Endometrium (tissue), 2 donors: ENCODE measurements around the gene DIS3L2.
"Not testable (repeated sequence)": the region's sequence is repeated elsewhere in the genome, so short reads cannot be mapped to it uniquely, and the experiment has no call there.

ENCODE experiments used
- FAIRE-seq: peaks from 2 replicates; lab custom pipeline; 2012; peaks lifted over from hg19 to GRCh38; lab: Jason Lieb, UNC
- donor health status: control.
- donor health status: control.

DIS3L2 gene

DNA sequence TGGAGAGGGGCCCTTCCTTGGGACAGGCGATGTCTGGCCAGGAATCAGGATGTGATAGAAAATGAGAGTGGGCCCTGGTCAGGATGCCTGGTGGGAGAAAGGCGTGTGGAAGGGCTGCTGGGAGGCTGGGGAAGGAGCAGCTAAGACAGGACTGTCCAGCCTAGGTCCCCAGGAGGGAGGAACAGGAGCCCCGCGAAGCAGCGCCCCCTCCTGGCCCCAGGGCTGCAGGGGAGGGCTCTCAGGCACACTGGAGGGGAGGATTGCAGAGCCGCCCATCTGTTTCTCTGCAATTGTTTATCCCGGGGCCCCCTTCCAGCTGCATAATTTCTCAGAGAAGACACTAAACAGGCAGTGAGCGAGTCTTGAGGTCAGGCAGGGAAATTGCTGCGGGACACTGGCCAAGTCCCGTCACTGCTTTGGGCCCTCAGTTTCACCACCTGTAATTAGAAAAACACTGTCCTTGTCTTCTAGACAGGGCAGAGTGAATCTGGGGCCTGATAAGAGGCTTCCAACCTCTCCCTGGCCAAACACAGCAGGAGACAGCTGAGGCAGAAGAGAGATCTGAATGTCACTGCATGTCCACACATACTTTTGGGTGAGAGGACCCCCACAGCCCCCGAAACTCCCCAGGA, 31.4 kb upstream of the DIS3L2 start:
- no peak for FAIRE-seq

DNA sequence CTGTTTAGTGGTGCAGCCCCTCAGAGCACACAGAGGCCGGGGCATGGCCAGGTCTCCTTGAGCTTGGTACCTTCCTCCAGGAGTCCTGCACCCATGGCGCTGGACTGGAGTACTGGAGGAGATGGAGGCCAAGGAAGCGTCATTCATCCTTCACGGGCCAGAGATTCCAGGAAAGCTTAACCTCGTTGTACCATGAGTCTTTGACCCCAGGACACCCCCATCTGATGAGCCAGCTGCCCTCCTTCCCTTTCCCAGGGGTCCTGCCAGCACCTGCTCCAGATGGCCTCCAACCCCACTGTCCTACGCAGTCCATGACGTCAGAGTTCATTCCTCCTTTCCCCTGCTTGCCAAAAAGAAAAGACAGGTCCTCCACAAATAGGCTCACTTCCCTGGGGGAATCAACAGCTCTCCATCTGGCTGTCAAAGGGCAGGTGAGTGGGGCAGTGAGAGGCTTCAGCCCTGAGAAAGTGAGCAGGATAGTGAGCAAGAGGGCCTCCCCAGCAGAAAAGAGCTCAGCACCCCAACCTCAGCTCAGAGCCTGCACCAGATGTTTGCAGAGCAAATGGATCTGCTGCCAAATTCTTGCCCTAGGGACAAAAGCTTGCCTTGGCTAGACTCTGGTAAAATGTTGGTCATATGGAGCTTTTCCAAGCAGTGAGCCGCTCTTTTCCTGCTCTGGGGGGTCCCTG, 30.8 kb upstream of the DIS3L2 start:
- no peak for FAIRE-seq

GRCh38 chr2:231931481-231931915, 30.0 kb upstream of the DIS3L2 start:
- FAIRE-seq = no peak

GRCh38 chr2:231932711-231932970, 28.9 kb upstream of the DIS3L2 start:
- no peak for FAIRE-seq

DNA sequence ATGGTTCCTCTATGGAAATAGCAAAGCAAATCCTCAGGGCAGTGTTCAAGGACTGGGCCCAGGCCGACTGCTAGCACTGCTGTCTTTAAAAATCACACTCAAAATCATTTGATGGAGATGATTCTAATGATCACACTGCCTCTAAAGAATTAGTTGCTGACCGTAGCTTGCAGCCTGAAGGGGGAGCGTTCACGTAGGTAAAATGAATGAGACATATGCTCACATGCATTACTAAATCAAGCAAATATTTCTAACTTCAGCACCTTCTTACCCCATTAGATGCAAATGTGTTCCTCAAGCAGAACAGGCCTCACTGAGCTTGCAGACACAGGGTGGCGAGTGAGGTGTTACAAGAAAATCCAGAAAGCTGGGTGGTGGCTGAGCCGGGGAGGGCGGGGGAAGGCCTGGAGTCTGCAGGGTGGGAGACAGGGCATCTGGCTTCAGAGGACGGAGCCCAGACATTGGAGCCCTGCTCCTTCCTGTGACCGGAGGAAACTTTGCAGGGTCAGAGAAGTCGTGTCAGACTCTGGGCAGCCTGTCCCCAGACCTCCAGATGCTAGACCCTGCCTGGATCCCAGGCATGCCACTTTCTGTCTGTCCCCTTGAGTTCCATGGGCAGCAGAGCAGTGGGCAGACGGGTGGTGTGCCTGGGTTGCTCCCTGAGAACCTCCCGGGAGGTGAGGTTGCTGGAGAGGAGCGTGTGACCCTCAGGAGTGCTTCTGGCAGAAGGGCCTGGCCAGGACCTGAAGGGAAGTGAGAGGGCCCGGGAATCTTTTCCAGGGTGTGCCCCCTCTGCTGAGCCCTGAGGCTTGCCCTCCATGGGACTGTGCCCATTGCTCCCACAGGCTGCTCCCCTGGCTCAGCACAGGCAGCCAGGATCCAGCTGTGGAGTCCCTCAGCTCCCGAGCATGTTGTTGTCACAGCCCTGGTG, 28.3 kb upstream of the DIS3L2 start:
- no peak for FAIRE-seq

- no peak for FAIRE-seq
Measured at GRCh38 chr2:231933916-231934401, 27.6 kb upstream of the DIS3L2 start.

DNA sequence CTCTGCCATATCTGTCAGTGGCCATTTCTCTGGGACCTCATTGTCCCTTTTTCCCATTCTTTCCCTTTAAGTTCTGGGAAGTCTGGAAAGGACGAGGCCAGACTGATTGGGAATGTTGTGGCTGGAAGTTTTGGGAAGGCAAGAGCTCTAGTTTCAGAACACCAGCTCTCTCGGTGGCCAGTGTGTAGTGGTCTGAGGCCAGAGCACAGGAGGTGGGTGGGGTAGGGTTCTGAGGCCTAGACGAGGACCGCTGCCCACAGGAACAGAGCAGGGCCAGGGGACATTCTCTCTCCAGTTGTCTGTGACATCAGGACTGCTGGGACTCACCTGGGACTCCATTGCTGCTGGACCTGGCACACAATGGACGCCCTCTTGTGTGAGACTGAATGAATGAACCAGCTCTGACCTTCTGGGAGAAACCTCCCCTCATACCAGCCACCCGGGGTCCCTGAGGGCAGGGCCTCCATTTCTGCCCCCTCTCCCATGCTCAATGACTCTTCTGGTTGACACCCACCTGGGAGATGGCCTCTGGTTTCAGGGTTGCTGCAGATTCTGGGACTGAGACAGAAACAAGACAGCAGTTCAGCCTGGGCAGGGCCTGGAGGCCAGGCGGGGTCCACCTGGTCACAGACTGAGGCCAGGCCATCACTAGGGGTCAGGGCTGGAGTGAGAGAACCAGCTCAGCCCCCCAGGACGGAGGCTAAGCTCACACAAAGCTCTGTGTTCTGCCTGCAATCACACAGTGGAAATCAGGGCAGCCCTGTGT, 26.9 kb upstream of the DIS3L2 start:
- no peak for FAIRE-seq

DNA sequence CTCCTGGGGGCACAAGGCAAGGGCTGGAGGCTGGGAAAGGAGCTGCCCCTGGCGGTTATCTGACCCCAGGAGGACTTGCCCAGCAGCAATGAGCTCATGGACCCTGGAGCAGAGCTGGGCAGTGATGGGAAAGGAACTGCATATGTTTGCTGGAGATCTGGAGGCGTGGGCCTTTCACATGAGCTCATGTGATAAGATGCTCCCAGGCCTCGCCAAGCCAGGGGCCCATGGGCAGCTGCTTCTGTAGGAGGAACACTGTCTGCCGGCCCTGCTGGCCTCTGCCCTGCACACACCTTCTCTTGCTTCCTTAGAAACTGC, 26.3 kb upstream of the DIS3L2 start:
- no peak for FAIRE-seq

DNA sequence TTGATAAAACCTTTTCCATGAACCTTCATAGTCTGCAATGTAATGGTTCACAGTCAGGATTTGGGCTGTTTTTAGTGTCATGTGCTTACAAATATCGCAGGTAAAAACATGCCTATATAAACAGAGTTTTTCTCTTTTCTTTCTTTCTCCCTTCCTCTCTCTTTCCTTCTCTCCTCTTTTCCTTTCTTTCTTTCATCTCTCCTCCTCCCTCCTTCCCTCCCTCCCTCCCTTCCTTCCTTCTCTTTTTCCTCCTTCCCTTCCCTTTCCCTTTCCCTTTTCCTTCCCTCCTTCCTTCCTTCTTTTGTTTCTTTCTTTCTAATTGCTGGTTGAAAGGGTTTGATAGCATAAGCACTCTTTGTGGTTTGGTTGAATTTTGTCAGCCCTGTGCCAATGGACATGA, 25.7 kb upstream of the DIS3L2 start:
- FAIRE-seq = no peak

GRCh38 chr2:231936491-231936890, 25.0 kb upstream of the DIS3L2 start:
- FAIRE-seq = no peak

DNA sequence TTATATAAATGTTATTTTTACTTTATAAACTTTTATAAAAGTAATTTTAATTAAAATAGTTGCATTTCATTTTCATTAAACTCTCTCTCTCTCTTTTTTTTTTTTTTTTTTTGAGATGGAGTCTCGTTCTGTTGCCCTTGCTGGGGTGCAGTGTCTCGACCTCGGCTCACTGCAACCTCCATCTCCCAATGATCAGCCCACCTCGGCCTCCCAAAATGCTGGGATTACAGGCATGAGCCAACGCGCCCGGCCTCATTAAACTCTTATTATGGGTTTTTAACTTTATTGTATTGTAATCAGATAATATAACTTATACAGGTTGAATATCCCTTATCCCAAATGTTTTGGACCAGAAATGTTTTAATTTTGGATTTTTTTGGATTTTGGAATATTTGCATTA, 24.5 kb upstream of the DIS3L2 start:
- no peak for FAIRE-seq

- FAIRE-seq = no peak
Measured at GRCh38 chr2:231939022-231939421, 22.5 kb upstream of the DIS3L2 start.

GRCh38 chr2:231940795-231941194, 20.7 kb upstream of the DIS3L2 start:
- no peak for FAIRE-seq

DNA sequence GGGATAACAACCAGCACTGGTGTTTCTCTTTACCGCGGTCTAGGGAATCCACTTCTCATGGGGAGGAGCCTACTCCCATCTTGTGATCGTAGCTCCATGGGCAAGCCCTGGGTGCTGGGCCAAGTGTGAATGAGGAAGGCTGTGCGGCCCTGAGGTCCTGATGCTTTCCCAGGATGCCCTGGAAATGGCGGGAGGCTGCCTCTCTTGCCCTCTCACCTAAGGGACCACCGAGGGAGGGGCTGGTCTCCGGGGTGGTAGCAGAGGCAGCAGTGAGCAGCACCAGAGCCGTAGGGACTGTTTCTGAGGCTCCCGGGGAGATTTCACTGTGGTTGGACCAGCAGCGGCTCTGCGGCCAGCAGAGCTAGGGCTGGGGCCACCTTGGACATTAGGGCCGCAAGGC, 19.8 kb upstream of the DIS3L2 start:
- no peak for FAIRE-seq

DNA sequence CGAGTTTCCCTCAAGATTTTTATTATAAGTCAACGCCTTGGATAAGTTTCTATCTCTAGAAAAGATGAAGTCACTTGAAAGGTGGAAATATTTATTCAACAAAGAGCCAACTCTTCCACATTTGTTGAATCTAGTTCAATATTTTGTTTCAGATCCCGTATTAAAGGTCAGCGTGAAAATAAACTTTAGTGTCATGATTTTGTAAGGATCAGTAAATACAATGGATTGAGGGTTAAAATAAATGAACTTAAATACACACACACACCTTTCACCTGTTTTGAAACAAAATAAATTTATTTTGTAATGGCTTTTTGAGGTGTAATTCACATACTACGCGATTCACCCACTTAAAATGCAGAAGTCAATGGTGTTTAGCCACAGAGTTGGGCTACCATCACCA, 19.3 kb upstream of the DIS3L2 start:
- no peak for FAIRE-seq

DNA sequence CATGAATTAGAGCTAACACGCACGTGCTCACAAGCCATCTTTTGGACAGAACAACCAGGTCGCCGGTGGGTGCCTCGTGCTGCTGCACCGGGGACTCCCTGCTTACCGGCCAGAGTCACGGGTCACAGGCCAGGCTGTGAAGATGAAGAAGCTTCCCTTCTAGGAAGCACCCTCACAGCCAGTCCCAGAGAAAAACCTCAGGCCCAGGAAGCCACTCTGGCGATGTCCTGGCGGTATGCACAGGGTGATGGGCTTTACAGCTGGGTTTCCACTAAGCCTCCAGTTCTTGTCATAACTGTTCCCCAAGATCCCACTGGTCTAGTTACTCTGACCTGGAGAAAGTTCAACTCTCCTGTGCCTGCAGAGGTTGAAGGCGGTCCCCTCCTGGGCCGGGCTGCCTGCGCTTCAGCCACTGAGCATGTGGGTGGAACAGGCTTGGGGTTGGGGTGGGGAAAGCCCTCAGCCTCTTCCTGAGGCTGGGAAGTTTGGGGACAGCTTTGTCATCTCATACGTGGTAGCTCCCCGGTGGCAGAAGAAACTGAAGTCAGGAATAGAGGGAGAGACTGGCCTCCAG, 15.2 kb upstream of the DIS3L2 start:
- no peak for FAIRE-seq

GRCh38 chr2:231947112-231947511, 14.4 kb upstream of the DIS3L2 start:
- FAIRE-seq = not testable (repeated sequence)

- no peak for FAIRE-seq
Measured at GRCh38 chr2:231947694-231948093, 13.8 kb upstream of the DIS3L2 start.

DNA sequence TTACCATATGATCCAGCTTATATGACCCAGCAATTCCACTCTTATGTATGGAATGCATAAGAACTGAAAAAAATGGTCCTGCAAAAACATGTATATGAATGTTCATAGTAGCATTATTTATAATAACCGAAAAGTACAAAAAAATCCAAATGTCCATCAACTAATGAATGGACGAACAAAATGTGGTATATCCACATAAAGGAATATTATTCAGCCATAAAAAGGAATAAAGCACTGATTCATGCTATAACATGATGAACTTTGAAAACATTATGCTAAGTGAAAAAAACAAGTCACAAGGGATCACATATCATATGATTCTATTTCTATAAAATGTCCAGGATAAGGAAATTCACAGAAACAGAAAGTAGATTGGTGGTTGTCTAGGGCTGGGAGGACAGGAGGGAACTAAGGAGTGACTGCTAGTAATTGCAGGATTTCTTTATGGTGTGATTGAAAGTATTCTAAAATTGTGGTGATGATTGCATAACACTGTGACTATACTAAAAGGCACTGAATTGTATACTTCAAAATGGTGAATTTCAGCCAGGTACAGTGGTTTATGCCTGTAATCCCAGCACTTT, 10.0 kb upstream of the DIS3L2 start:
- FAIRE-seq = no peak

GRCh38 chr2:231955758-231956472, 5.6 kb upstream of the DIS3L2 start:
- no peak for FAIRE-seq
